GM12878 (cell line): Measurements from ENCODE around the gene AKAP9. TPM values are rescaled to one million over a fixed set of nuclear protein-coding genes. Genes with fewer than 3 reads are reported as not detected.

Experiments used
- ATAC-seq: fragments of 200-7000 bp; cut with Tn5 transposase; 3 replicates; pipeline ENCODE4 v1.9.1; 2020; ENCODE audit warnings: mild to moderate bottlenecking, moderate library complexity
- BruUV-seq: library from RNA; stranded (reverse); fragments of 400-500 nt; replicated peaks from 2 replicates; lab custom pipeline; 2021; lab: Mats Ljungman, UMichigan
- CTCF ChIA-PET: fragments of 300-600 bp; sonication (Branson Sonifier 250); formaldehyde crosslinking; extraction: SDS; loops from one replicate; lab custom pipeline; 2021; ENCODE audit warnings: inconsistent platforms; lab: Yijun Ruan, JAX
- POLR2A ChIA-PET: fragments of 350-600 bp; formaldehyde crosslinking; extraction: SDS; loops from one replicate; lab custom pipeline; 2021; ENCODE audit warnings: inconsistent platforms; lab: Charles Lee
- RAD21 ChIA-PET: fragments of 300-600 bp; sonication (Branson Sonifier 250); formaldehyde crosslinking; loops from one replicate; lab custom pipeline; 2023; ENCODE audit warnings: antibody characterized with exemption; ENCODE audit not compliant: unreplicated experiment; lab: Charles Lee
- SMC1A ChIA-PET: fragments of 300-600 bp; sonication (Branson Sonifier 250); formaldehyde crosslinking; loops from one replicate; lab custom pipeline; 2023; ENCODE audit not compliant: unreplicated experiment, uncharacterized antibody; lab: Charles Lee
- DNase-seq: peaks from one replicate; pipeline ENCODE4 v3.0.0-alpha.2; 2011; ENCODE audit warnings: low read depth, low spot score
- FAIRE-seq: peaks from 3 replicates; lab custom pipeline; 2011; peaks lifted over from hg19 to GRCh38; lab: Jason Lieb, UNC
- H2AFZ ChIP-seq: 2 replicates; pipeline ENCODE4 v1.6.0; 2011; ENCODE audit warnings: low read depth, low read length, control low read depth; ENCODE audit not compliant: control insufficient read depth
- H3K27ac ChIP-seq: 2 replicates; pipeline ENCODE4 v1.5.1; 2011; ENCODE audit warnings: control low read depth; ENCODE audit not compliant: control insufficient read depth, insufficient read depth
- H3K27me3 ChIP-seq, 2 experiments: replicated peaks in 1 of 2; 2 replicates each; pipeline versions ENCODE4 v1.6.0 to v1.6.1; 2011; ENCODE audit warnings: low read length in 1 of 2; ENCODE audit not compliant: control insufficient read depth in 2 of 2, insufficient read depth in 2 of 2
- H3K36me3 ChIP-seq, 2 experiments: 2 replicates each; pipeline ENCODE4 v1.5.1; 2011; ENCODE audit warnings: low read length in 1 of 2; ENCODE audit not compliant: control insufficient read depth in 2 of 2, insufficient read depth in 2 of 2
- H3K4me1 ChIP-seq: 2 replicates; pipeline ENCODE4 v1.6.1; 2011; ENCODE audit warnings: mild to moderate bottlenecking, low read length, moderate library complexity, mixed read lengths; ENCODE audit not compliant: control insufficient read depth, insufficient read depth
- H3K4me2 ChIP-seq: 2 replicates; pipeline ENCODE4 v1.6.0; 2011; ENCODE audit warnings: control low read depth; ENCODE audit not compliant: control insufficient read depth, insufficient read depth
- H3K4me3 ChIP-seq: fragments of 200-600 bp; sonication (generic); 2 replicates; pipeline ENCODE4 v1.5.1; 2016
- H3K79me2 ChIP-seq: 2 replicates; pipeline ENCODE4 v1.6.0; 2011; ENCODE audit warnings: low read length; ENCODE audit not compliant: control insufficient read depth, insufficient read depth
- H3K9ac ChIP-seq: 2 replicates; pipeline ENCODE4 v1.8.0; 2011; ENCODE audit warnings: low read length, control low read depth, mixed read lengths; ENCODE audit not compliant: control insufficient read depth, insufficient read depth
- H3K9me3 ChIP-seq: replicated peaks from 3 replicates; pipeline ENCODE4 v1.5.1; 2011; ENCODE audit warnings: mild to moderate bottlenecking, low read length; ENCODE audit not compliant: control insufficient read depth, insufficient read depth
- H4K20me1 ChIP-seq: 2 replicates; pipeline ENCODE4 v1.6.0; 2011; ENCODE audit not compliant: control insufficient read depth, insufficient read depth
- CHD2 ChIP-seq: IDR thresholded peaks from 2 replicates; pipeline ENCODE4 v1.6.1; 2011; ENCODE audit warnings: low read depth, low read length, improper control_type of control experiment, borderline replicate concordance
- CREB1 ChIP-seq: IDR thresholded peaks from 2 replicates; pipeline ENCODE4 v1.6.1; 2012; ENCODE audit warnings: low read depth, mild to moderate bottlenecking, inconsistent platforms
- EED ChIP-seq: sonication (generic); IDR thresholded peaks from 2 replicates; pipeline ENCODE4 v1.6.1; 2016; ENCODE audit warnings: antibody characterized with exemption, low read depth
- EP300 ChIP-seq, 2 experiments: fragments of 150-350 bp in 1 of 2; IDR thresholded peaks; 2 replicates each; pipeline ENCODE4 v1.6.1; 2011 to 2012; ENCODE audit warnings: low read depth in 2 of 2, low read length in 2 of 2, borderline replicate concordance in 1 of 2, improper control_type of control experiment in 1 of 2, inconsistent platforms in 1 of 2; ENCODE audit not compliant: control insufficient read depth in 1 of 2
- FOXK2 ChIP-seq: fragments of 450-650 bp; IDR thresholded peaks from 2 replicates; pipeline ENCODE4 v1.6.1; 2017; ENCODE audit warnings: mild to moderate bottlenecking, moderate library complexity
- POLR2AphosphoS2 ChIP-seq: IDR thresholded peaks from 2 replicates; pipeline ENCODE4 v1.6.1; 2011; ENCODE audit warnings: low read depth, mild to moderate bottlenecking, low read length, improper control_type of control experiment, moderate library complexity
- POLR2AphosphoS5 ChIP-seq: IDR thresholded peaks from 2 replicates; pipeline ENCODE4 v1.6.1; 2011; ENCODE audit warnings: mild to moderate bottlenecking, low read length, inconsistent platforms
- SP1 ChIP-seq: IDR thresholded peaks from one replicate; pipeline ENCODE4 v1.6.1; 2011; ENCODE audit warnings: low read depth, low read length
- ZNF384 ChIP-seq: IDR thresholded peaks from 2 replicates; pipeline ENCODE4 v1.6.1; 2012; ENCODE audit warnings: low read depth, mild to moderate bottlenecking, low read length, improper control_type of control experiment, borderline replicate concordance
- WGBS: methylation state at CpG from one replicate; pipeline ENCODE4 v1.1.6; 2016; ENCODE audit warnings: low lambda C conversion rate; ENCODE audit not compliant: insufficient replicate concordance, insufficient coverage; ENCODE audit errors: missing lambda C conversion rate; 5-methylcytosine and 5-hydroxymethylcytosine counted together
- in situ Hi-C: fragments of 300-500 bp; cut with MboI; formaldehyde crosslinking; loops from 9 replicates; pipeline ENCODE4 v1.14.3; 2018; ENCODE audit warnings: mixed read lengths
- intact Hi-C: fragments of 100-400 bp; cut with micrococcal nuclease; formaldehyde crosslinking; loops from one replicate; pipeline ENCODE4 v1.14.2; 2022; ENCODE audit not compliant: unreplicated experiment
- polyA plus RNA-seq, 11 experiments: library from polyadenylated mRNA; depleted of rRNA in 4 of 11; unstranded in 6 of 11; stranded (reverse) in 5 of 11; fragments of >200 nt; fragmentation: Nextera tagmentation in 4 of 11; fragmentation: Illumina TruSeq in 1 of 11; extraction: Ambion mirVana in 4 of 11; extraction: Trizol in 1 of 11; gene quantifications; 1 replicate in 1 of 11; 2 replicates in 10 of 11; pipeline versions ENCODE4 v1.2.1 to v1.2.3, GENCODE V29; 2011 to 2016; ENCODE audit warnings: inconsistent platforms in 2 of 11, missing spikeins in 2 of 11, low read depth in 1 of 11
- total RNA-seq, 4 experiments: library from RNA; depleted of rRNA in 3 of 4; stranded (reverse); fragments of >200 nt in 3 of 4; fragmentation: Illumina TruSeq in 1 of 4; extraction: Trizol in 1 of 4; gene quantifications; 2 replicates each; pipeline versions ENCODE4 v1.2.1 to v1.2.3, GENCODE V29; 2013 to 2021
- TF ChIP-seq, protein P1 (sequence below): IDR thresholded peaks from 2 replicates; pipeline ENCODE4 v1.6.1; 2012; ENCODE audit warnings: mild to moderate bottlenecking, low read depth, low read length
- TF ChIP-seq, protein P2 (sequence below): fragments of 450-650 bp; IDR thresholded peaks from 2 replicates; pipeline ENCODE4 v1.6.1; 2016; ENCODE audit warnings: mild to moderate bottlenecking
- TF ChIP-seq, protein P3 (sequence below): fragments of 450-650 bp; IDR thresholded peaks from 2 replicates; pipeline ENCODE4 v1.6.1; 2017; ENCODE audit warnings: mild to moderate bottlenecking, moderate library complexity
- TF ChIP-seq, protein P4 (sequence below): fragments of 450-650 bp; IDR thresholded peaks from 2 replicates; pipeline ENCODE4 v1.6.1; 2017; ENCODE audit warnings: low read depth, mild to moderate bottlenecking, moderate library complexity

The AKAP9 gene
- total and polyA plus RNA-seq, 10 of the 15 experiments (the other 5 are each of a cell fraction or from before 2014, with no cell fraction given), result 21.1 to 62.8 (median 31.6) TPM

DNA sequence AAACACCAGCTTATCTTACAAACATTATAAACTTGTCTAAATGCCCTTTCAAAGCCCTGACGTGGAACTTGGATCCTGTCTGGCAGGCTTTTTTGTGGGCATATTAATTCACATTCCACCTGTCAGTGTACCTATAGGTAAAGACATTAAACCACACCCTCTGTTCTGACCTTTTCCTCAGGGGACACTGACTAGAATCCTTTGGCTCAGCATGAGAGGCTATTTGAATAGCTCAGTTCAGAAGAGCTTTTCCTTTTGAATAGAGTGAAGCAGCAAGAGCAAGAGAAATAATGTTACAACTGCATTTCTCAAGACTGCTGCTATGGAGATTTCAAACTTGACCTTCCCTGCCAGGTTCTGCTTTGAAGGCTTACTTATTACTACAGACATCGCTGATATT is 116.7 kb downstream of the AKAP9 start:
- Histone ChIP-seq H3K27me3 (no peaks in the 10 kb centered on the region), H3K79me2 (no peaks in the 10 kb centered on the region), H3K9me3 (no peaks in the 10 kb centered on the region), H3K4me1 (no peaks in the 10 kb centered on the region), H3K36me3 (peaks cover 0 to 7% of the 10 kb centered on the region in 2 experiments; a peak in 1 of 4 replicates), H3K27ac (no peak overlapping the region), H2AFZ (no peak overlapping the region), H3K4me2 (no peak overlapping the region), H4K20me1 (no peaks in the 10 kb centered on the region), H3K4me3 (no peak overlapping the region), H3K9ac (no peak overlapping the region)
- ChIA-PET SMC1A (interaction anchor here (0.6 to 1.5 kb wide), 4 partner anchors 11 to 391 kb away, joined by 4 to 5 read pairs (median 4); no protein-coding TSS in a partner anchor), POLR2A (no interaction called here), CTCF (no interaction called here), RAD21 (no interaction called here)
- DNase-seq (no peak), FAIRE-seq (no peak), ATAC-seq (no peak)
- in situ Hi-C loops, result no loop called here
- BruUV-seq, result no TSS peak
- WGBS, result 96% methylated on average over 2 of the region's 2 CpGs
- intact Hi-C loops, result no loop called here
- TF ChIP-seq EP300 (IDR thresholded peaks at IDR 0.05; ENCODE audit: borderline replicate concordance in 1 of 2, control insufficient read depth in 1 of 2, low read depth in 2 of 2, low read length in 2 of 2) (no peak), POLR2AphosphoS5 (no peak), CHD2 (no peak), SP1 (no peak), ZNF384 (no peak), EED (no peak), POLR2AphosphoS2 (no peak), FOXK2 (no peak), CREB1 (no peak)
- TF ChIP-seq, protein P1, sequence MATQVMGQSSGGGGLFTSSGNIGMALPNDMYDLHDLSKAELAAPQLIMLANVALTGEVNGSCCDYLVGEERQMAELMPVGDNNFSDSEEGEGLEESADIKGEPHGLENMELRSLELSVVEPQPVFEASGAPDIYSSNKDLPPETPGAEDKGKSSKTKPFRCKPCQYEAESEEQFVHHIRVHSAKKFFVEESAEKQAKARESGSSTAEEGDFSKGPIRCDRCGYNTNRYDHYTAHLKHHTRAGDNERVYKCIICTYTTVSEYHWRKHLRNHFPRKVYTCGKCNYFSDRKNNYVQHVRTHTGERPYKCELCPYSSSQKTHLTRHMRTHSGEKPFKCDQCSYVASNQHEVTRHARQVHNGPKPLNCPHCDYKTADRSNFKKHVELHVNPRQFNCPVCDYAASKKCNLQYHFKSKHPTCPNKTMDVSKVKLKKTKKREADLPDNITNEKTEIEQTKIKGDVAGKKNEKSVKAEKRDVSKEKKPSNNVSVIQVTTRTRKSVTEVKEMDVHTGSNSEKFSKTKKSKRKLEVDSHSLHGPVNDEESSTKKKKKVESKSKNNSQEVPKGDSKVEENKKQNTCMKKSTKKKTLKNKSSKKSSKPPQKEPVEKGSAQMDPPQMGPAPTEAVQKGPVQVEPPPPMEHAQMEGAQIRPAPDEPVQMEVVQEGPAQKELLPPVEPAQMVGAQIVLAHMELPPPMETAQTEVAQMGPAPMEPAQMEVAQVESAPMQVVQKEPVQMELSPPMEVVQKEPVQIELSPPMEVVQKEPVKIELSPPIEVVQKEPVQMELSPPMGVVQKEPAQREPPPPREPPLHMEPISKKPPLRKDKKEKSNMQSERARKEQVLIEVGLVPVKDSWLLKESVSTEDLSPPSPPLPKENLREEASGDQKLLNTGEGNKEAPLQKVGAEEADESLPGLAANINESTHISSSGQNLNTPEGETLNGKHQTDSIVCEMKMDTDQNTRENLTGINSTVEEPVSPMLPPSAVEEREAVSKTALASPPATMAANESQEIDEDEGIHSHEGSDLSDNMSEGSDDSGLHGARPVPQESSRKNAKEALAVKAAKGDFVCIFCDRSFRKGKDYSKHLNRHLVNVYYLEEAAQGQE, result no peak
- TF ChIP-seq, protein P2, sequence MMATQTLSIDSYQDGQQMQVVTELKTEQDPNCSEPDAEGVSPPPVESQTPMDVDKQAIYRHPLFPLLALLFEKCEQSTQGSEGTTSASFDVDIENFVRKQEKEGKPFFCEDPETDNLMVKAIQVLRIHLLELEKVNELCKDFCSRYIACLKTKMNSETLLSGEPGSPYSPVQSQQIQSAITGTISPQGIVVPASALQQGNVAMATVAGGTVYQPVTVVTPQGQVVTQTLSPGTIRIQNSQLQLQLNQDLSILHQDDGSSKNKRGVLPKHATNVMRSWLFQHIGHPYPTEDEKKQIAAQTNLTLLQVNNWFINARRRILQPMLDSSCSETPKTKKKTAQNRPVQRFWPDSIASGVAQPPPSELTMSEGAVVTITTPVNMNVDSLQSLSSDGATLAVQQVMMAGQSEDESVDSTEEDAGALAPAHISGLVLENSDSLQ, result no peak
- TF ChIP-seq, protein P3, sequence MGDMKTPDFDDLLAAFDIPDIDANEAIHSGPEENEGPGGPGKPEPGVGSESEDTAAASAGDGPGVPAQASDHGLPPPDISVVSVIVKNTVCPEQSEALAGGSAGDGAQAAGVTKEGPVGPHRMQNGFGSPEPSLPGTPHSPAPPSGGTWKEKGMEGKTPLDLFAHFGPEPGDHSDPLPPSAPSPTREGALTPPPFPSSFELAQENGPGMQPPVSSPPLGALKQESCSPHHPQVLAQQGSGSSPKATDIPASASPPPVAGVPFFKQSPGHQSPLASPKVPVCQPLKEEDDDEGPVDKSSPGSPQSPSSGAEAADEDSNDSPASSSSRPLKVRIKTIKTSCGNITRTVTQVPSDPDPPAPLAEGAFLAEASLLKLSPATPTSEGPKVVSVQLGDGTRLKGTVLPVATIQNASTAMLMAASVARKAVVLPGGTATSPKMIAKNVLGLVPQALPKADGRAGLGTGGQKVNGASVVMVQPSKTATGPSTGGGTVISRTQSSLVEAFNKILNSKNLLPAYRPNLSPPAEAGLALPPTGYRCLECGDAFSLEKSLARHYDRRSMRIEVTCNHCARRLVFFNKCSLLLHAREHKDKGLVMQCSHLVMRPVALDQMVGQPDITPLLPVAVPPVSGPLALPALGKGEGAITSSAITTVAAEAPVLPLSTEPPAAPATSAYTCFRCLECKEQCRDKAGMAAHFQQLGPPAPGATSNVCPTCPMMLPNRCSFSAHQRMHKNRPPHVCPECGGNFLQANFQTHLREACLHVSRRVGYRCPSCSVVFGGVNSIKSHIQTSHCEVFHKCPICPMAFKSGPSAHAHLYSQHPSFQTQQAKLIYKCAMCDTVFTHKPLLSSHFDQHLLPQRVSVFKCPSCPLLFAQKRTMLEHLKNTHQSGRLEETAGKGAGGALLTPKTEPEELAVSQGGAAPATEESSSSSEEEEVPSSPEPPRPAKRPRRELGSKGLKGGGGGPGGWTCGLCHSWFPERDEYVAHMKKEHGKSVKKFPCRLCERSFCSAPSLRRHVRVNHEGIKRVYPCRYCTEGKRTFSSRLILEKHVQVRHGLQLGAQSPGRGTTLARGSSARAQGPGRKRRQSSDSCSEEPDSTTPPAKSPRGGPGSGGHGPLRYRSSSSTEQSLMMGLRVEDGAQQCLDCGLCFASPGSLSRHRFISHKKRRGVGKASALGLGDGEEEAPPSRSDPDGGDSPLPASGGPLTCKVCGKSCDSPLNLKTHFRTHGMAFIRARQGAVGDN, result no peak
- TF ChIP-seq, protein P4, sequence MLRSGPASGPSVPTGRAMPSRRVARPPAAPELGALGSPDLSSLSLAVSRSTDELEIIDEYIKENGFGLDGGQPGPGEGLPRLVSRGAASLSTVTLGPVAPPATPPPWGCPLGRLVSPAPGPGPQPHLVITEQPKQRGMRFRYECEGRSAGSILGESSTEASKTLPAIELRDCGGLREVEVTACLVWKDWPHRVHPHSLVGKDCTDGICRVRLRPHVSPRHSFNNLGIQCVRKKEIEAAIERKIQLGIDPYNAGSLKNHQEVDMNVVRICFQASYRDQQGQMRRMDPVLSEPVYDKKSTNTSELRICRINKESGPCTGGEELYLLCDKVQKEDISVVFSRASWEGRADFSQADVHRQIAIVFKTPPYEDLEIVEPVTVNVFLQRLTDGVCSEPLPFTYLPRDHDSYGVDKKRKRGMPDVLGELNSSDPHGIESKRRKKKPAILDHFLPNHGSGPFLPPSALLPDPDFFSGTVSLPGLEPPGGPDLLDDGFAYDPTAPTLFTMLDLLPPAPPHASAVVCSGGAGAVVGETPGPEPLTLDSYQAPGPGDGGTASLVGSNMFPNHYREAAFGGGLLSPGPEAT, result no peak
